KOPT-K1 (cell line): ENCODE data around the gene KIF20A.
"Not testable (repeated sequence)": the region's sequence is repeated elsewhere in the genome, so short reads cannot be mapped to it uniquely, and the experiment has no call there.

Experiments used
- H3K27ac ChIP-seq: fragments of 200-600 bp; sonication (generic); 2 replicates; pipeline ENCODE4 v1.5.1; 2016; ENCODE audit warnings: antibody characterized with exemption, mild to moderate bottlenecking, low read depth, low read length; ENCODE audit not compliant: poor library complexity, severe bottlenecking
- H3K36me3 ChIP-seq: fragments of 200-600 bp; sonication (generic); 2 replicates; pipeline ENCODE4 v1.5.1; 2017; ENCODE audit warnings: antibody characterized with exemption, mild to moderate bottlenecking, low read length, moderate library complexity; ENCODE audit not compliant: insufficient read depth
- H3K9me3 ChIP-seq: fragments of 200-600 bp; sonication (generic); 2 replicates; pipeline ENCODE4 v1.5.1; 2017; ENCODE audit warnings: antibody characterized with exemption, low read length, mild to moderate bottlenecking; ENCODE audit not compliant: insufficient read depth, poor library complexity, severe bottlenecking

Gene KIF20A

DNA sequence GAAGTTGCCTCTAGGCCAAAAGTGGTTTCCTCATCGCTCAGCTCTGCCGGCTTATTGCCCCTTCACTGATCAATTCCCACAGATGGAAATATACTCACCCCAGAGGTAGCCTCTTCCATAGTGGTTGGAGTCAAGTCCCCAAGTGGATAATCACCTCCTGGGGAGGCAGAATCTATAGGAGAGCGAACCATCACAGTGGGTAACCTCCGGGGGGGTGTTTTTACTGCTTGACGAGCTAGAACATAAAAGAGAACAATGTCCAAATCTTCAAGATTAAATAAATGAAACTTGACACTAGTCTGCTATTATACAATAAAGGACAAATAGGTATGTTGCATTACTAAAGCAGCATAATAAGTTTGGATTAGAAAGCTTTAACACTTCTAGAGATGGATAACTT is 9.8 kb upstream of the KIF20A start:
- Histone ChIP-seq H3K27ac (no peak overlapping the region), H3K9me3 (no peaks in the 10 kb centered on the region), H3K36me3 (peaks cover 100% of the 10 kb centered on the region)

DNA sequence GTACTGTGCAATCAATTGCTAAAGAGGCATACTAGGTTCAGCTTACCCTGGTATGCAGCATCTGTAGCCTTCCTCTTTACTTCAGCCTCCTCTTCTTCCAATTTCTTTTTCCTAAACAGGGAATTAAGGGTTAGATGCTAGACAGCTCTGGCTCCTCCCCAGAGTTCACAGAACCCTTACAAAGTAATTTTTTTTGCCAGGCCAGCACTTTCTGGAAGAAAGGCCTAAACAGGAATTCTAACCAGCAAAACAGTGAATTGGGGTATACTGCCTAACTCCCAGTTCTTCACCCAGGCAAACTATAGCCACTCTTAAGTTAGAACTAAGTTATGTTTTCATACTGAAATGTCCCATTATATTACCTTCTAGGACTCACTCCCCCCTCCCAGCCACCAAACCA is 8.6 kb upstream of the KIF20A start:
- Histone ChIP-seq H3K27ac (no peak overlapping the region), H3K36me3 (peaks cover 100% of the 10 kb centered on the region), H3K9me3 (no peaks in the 10 kb centered on the region)

DNA sequence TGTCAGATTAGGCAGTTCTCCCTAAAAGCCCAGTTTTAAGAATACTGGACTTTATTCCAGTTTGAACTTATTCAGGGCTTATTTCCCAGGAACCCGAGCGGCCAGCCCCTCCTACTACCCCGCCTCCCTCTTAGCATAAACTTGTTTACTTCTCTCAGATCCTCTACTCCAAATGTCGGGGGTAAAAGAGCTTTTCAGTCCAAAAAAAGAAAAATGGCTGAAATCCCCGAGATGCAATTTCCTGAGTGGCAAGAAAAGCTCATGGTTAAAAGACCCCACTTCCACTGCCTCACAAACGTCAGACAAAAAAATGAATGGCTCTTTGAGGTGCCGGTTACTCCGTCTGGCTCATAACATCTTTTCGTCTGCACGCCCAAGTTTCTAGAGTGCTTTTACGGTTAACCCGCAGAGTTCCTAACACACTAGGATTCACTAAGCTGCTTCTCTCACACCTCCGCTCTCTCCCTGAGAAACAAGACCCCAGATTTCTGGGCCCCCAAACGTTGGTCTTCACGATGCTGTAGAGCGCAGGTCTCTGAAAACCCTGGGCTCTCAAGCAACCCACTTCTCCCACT is 884 bp upstream of the KIF20A start:
- Histone ChIP-seq H3K27ac (peak overlapping the region; percentile 98), H3K9me3 (no peaks in the 10 kb centered on the region), H3K36me3 (peaks cover 66% of the 10 kb centered on the region)

DNA sequence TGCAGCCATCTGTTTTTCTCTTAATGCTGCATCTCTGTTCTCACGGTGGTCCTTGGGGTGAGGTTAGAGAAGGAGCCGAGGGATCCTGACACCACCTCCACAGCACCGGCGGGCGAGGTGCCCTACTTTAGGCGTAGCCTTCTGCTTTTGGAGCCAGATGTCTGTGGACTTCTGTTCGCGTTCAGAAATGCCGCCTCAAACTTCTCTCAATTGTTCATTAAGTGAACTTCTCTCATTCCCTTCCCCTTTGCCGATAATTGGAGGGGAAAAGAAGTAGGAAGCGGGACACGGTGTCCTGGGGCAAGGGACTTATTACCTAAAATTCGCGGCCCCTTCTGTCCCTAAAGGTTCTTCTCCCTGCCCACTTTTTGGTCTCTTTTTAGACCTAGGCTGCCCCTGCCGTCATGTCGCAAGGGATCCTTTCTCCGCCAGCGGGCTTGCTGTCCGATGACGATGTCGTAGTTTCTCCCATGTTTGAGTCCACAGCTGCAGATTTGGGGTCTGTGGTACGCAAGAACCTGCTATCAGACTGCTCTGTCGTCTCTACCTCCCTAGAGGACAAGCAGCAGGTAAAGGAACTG is 455 bp downstream of the KIF20A start:
- Histone ChIP-seq H3K36me3 (peaks cover 66% of the 10 kb centered on the region), H3K9me3 (no peaks in the 10 kb centered on the region), H3K27ac (peak overlapping the region; percentile 98)

DNA sequence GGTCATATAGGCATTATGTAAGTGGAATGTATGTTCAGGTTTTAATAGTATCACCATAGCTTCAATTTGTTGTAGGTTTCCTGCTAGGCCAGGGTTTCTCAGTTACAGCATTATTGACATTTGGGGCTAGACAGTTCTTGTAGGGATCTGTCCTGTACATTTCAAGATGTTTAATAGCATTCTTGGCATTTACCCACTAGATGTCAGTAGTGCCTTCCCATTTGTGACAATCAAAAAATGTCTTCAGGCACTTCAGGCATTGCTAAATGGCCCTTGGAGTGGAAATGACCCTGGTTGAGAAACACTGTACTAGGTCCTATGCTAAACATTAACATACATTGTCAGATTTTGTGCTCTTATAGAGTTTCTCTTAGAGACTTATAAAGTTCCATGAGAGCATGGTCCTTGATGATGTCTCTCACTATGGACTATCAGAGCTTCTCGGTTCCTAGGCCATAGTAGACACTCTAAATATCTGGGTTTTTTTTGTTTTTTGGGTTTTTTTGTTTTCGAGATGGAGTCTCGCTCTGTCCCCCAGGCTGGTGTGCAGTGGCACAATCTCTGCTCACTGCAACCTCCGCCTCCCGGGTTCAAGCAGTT is 1.4 kb downstream of the KIF20A start:
- Histone ChIP-seq H3K9me3 (no peaks in the 10 kb centered on the region), H3K27ac (peak overlapping the region; percentile 98), H3K36me3 (peaks cover 66% of the 10 kb centered on the region)

DNA sequence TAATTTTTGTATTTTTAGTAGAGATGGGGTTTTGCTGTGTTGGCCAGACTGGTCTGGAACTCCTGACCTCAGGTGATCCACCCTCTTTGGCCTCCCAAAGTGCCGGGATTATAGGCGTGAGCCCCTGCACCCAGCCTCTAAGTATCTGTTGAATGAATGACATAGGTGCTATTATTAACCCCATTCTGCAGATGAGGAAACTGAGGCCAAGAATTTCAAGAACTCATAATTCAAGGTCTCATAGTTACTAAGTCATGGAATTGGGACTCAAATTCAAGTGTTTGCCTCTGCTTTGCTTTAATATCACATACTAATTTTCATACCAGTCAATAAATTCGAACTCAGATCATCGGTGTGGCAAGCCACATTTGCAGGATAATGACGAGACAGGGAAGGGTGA is 1.9 kb downstream of the KIF20A start:
- peaks cover 66% of the 10 kb centered on the region for H3K36me3 ChIP-seq
- no peak overlapping the region for H3K27ac ChIP-seq
- H3K9me3 ChIP-seq = no peaks in the 10 kb centered on the region

DNA sequence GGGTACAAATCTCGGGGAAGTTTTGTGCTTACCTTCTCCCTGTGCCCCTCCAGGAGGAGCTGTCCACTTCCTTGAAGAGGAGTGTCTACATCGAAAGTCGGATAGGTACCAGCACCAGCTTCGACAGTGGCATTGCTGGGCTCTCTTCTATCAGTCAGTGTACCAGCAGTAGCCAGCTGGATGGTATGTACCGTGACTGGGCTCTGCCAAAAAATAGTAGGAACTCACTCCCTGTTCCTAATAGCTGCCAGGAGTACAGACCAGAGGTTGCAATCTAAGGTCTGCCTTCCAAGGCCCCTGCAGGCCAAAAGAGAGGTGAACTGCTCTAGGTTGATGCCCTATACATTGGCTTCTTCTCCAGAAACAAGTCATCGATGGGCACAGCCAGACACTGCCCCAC is 3.9 kb downstream of the KIF20A start:
- no peaks in the 10 kb centered on the region for H3K9me3 ChIP-seq
- peaks cover 75% of the 10 kb centered on the region for H3K36me3 ChIP-seq
- no peak overlapping the region for H3K27ac ChIP-seq

DNA sequence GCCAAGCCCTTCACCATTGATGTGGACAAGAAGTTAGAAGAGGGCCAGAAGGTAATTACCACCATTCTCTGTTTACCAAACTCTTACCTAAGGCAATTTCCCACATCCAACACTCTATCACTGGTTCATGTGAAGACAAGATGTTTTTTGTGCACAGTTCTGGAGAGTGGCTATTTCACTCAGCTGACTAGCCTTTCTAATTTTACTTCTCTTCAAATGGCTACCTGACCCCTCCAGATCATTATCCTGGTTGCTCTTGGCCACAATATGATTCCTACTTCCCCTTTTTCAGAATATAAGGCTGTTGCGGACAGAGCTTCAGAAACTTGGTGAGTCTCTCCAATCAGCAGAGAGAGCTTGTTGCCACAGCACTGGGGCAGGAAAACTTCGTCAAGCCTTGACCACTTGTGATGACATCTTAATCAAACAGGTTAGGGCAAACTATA is 7.1 kb downstream of the KIF20A start:
- Histone ChIP-seq H3K36me3 (peaks cover 100% of the 10 kb centered on the region), H3K27ac (no peak overlapping the region), H3K9me3 (no peaks in the 10 kb centered on the region)

DNA sequence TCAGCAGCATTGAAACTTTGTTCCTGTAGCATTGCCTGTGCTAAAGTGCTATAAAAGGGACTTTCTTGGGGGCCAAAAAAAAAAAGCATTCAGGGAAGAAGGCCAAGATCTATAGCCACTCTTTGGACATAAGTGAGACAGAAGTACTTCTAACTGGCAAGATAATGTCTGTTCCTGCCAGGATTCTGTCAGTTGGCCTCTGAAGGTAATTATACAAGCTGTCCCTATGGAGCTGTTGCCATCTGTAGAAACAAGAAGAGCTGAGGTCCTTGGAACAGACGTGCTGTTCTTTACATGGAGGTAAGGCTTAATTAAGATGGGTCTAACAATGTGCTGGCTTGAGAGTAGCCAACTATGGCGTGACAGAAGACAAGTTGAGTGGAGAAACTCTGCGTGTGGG is 9.7 kb downstream of the KIF20A start:
- Histone ChIP-seq H3K27ac (no peak overlapping the region), H3K9me3 (no peaks in the 10 kb centered on the region), H3K36me3 (peaks cover 100% of the 10 kb centered on the region)

DNA sequence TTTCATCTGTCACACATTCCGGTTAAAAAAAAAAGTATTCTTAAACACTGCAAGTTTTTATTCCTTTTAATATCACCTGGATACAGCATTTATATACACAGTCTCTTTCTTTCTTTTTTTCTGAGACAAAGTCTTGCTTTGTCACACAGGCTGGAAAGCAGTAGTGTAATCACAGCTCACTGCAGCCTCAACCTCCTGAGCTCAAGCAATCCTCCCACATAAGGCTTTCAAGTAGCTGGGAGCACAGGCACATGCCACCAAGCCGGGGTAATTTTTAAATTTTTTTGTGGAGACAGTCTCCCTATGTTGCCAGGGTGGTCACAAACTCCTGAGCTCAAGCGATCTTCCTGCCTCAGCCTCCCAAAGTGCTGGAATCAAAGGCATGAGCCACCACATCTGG is 13.9 kb downstream of the KIF20A start:
- Histone ChIP-seq H3K27ac (no peak overlapping the region), H3K36me3 (peaks cover 93% of the 10 kb centered on the region), H3K9me3 (no peaks in the 10 kb centered on the region)

DNA sequence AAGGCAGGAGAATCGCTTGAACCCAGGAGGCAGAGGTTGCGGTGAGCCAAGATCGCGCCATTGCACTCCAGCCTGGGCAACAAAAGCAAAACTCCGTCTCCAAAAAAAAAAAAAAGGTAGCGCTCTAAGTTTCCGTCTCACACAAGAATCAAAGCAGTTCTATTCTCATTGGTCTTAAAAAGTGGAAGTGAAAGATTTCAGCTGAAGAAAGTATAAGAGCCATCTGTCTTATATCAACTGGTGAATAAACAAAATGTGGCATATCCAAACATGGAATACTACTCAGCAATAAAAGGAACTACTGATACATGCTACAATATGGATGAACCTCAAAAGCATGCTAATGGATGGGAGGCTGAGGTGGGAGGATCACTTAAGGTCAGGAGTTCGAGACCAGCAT is 14.9 kb downstream of the KIF20A start:
- not testable (repeated sequence) for H3K27ac ChIP-seq, H3K9me3 ChIP-seq
- H3K36me3 ChIP-seq = peaks cover 93% of the 10 kb centered on the region

DNA sequence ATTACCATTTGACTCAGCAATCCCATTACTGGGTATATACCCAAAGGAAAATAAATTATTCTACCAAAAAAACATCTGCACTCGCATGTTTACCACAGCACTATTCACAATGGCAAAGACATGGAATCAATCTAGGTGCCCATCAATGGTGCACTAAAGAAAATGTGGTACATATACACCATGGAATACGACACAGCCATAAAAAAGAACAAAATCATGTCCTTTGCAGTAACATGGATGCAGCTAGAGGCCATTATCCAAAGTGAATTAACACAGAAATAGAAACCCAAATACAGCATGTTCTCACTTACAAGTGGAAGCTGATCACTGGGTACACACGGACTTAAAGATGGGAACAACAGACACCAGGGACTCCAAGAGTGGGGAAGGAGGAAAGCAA is 32.1 kb downstream of the KIF20A start:
- H3K36me3 ChIP-seq = peaks cover 55% of the 10 kb centered on the region

DNA sequence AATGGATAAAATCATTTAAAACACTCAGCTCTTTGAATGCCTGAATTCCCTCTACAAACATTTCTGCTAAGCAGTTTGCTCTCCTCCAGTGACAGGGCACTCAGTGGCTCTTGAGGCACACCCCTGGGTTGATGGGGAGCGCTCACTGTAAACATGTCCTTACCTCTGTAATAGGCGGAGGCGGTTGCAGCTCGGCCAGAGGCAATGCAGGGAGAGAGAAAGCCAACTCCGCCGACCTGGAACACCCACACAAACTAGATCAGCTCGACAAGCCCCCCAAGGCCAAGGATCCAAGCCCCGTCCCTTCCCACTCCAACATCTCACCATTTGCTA is 33.9 kb downstream of the KIF20A start:
- Histone ChIP-seq H3K9me3 (no peaks in the 10 kb centered on the region), H3K27ac (peak overlapping the region; percentile 73), H3K36me3 (peaks cover 37% of the 10 kb centered on the region)

More for the DNA sequence above, 32.1 kb downstream of the KIF20A start:
- no peak overlapping the region for H3K27ac ChIP-seq
- H3K9me3 ChIP-seq = no peaks in the 10 kb centered on the region

DNA sequence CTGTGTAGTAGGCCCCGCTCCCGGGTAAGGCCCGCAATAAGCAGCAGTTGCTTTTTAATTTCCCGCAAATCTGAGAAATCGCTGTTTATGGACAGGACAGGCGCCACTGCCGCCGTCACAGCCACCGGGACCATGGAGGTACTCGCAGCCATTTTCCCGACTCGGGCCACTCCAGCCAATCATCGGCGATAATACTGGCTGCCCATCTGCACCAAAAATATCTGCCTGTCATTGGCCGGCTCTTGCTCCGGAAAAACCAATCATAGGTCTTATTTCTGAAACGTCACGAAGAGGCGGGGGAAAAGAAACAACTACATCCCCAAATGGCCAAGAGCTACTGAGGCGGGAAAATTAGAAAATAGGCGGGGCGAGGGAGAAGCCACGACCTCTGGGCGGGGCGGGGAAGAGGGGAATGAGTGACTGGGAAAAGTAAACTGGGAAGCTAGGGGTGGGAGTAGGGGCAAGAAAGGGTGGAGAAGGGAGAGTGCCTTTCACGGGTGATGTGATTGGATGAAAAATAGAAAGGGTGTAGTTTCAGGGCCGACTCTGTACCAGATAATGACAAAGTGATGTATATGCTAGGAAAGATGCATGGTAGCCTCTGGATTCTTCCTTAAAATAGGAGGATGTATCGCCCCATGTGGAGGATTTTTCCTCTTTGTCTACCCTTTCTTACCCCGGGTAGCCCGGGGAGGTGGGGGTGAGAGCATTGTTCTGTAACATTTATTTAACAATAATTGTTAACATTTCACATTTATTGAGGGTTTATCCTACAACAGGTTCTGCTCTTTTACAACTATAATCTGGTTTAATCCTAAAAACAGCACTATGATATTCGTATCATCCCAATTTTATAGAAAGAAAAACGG is 34.5 kb downstream of the KIF20A start, which contains the start of gene CDC23:
Gene CDC23, minus strand, starts transcription at position 163 of the 869 bp plus-strand sequence. Its CDS starts 11 bp downstream, at position 152.
- H3K27ac ChIP-seq = peak within 1 kb of the TSS; percentile 73
- no peaks in the 10 kb centered on the region for H3K9me3 ChIP-seq
- peaks cover 31% of the 10 kb centered on the region for H3K36me3 ChIP-seq

DNA sequence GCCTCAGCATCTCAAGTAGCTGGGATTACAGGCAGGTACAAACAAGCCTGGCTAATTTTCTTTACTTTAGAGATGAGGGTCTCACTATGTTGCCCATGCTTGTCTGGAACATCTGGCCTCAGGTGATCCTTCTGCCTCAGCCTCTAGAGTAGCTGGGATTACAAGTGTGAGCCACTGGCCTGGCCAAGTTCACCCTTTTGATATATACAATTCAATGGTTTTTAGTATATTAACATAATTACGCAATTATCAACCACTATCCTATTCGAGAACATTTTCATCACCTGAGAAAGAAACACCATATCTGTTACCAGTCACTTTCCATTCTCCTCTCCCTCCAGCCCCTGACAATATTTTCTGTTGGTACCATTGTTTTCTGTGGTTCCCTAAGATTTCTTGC is 37.9 kb downstream of the KIF20A start:
- Histone ChIP-seq H3K27ac (no peak overlapping the region), H3K9me3 (no peaks in the 10 kb centered on the region), H3K36me3 (no peaks in the 10 kb centered on the region)
